ENCODE measurements around the gene CCDC146.
A peak's percentile ranks its signal among the peaks of the same experiment; 100 is the strongest.

DNA sequence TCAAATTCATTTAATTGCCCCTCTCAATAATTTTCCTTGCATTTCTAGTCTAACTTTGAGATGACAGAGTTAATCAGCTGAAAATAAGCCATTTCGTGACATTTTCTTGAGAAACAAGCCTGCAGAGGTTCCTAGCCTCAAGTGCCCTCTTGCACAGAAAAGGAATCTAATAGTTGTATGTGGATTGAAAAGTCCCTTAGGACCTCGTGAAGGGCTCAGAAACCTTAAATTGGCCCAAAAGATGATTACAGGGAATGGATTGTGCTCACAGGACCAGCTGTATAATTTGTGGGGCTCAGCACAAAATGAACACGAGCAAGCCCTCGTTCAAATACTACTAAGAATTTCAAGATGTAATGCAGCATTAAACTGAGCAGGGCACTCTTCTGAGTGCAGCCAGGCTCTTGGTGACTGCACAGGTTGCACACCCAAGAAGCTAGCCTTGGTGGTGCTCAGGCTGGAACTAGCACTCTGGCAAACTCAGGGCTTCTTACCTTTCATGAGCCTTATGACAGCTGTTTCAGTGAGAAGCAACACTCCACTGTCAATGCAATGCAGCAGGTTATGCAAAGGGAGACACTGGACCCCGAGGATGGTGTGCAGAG, 191.6 kb downstream of the CCDC146 start:
- peak in 1 of 2 donors; percentile 21 for TF ChIP-seq POLR2A (IDR thresholded peaks at IDR 0.05)
- TF ChIP-seq, protein P1, sequence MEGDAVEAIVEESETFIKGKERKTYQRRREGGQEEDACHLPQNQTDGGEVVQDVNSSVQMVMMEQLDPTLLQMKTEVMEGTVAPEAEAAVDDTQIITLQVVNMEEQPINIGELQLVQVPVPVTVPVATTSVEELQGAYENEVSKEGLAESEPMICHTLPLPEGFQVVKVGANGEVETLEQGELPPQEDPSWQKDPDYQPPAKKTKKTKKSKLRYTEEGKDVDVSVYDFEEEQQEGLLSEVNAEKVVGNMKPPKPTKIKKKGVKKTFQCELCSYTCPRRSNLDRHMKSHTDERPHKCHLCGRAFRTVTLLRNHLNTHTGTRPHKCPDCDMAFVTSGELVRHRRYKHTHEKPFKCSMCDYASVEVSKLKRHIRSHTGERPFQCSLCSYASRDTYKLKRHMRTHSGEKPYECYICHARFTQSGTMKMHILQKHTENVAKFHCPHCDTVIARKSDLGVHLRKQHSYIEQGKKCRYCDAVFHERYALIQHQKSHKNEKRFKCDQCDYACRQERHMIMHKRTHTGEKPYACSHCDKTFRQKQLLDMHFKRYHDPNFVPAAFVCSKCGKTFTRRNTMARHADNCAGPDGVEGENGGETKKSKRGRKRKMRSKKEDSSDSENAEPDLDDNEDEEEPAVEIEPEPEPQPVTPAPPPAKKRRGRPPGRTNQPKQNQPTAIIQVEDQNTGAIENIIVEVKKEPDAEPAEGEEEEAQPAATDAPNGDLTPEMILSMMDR (IDR thresholded peaks at IDR 0.05): no peak
